Right lobe of liver (tissue), 4 donors: Measurements from ENCODE around the gene MSH3.

Experiments
- CTCF ChIP-seq, 4 donors: fragments of 200-600 bp in 3 of 4; fragments of 450-650 bp in 1 of 4; IDR thresholded peaks; one replicate each; pipeline versions ENCODE4 v1.5.1 to v1.8.0; 2016 to 2022; ENCODE audit warnings: antibody characterized with exemption in 4 of 4, mild to moderate bottlenecking in 2 of 4
- POLR2A ChIP-seq: fragments of 450-650 bp; IDR thresholded peaks from one replicate; pipeline ENCODE4 v1.6.1; 2017; ENCODE audit warnings: antibody characterized with exemption, mild to moderate bottlenecking
- donor health status: DM: no; HTN: no; CAD: no.
- donor health status: DM: no; HTN: no; CAD: no.
- donor health status: DM: no; HTN: yes; CAD: no.

- TF ChIP-seq CTCF (IDR thresholded peaks at IDR 0.05) (no peak), POLR2A (no peak)
Observed at GRCh38 chr5:80867233-80867632, 212.8 kb downstream of the MSH3 start.
